DOHH2 (cell line): ENCODE data around the gene MACF1.

Experiments used
- H3F3A ChIP-seq: fragments of 200-600 bp; sonication (generic), shearing (Covaris generic); 2 replicates; pipeline ENCODE4 v1.6.0; 2016; ENCODE audit warnings: antibody characterized with exemption, mild to moderate bottlenecking; ENCODE audit not compliant: control insufficient read depth, insufficient read depth
- H3K27ac ChIP-seq: fragments of 200-600 bp; sonication (generic); 2 replicates; pipeline ENCODE4 v1.5.1; 2014; ENCODE audit warnings: low read depth, mild to moderate bottlenecking, low read length, moderate library complexity
- H3K27me3 ChIP-seq: fragments of 200-600 bp; sonication (generic); 2 replicates; pipeline ENCODE4 v1.6.1; 2014; ENCODE audit warnings: mild to moderate bottlenecking, low read length, mixed read lengths; ENCODE audit not compliant: control insufficient read depth
- H3K36me3 ChIP-seq: fragments of 200-600 bp; sonication (generic); 2 replicates; pipeline ENCODE4 v1.6.1; 2014; ENCODE audit warnings: mild to moderate bottlenecking, low read length, moderate library complexity, mixed read lengths; ENCODE audit not compliant: control insufficient read depth
- H3K4me1 ChIP-seq: fragments of 200-600 bp; sonication (generic); 2 replicates; pipeline ENCODE4 v1.6.1; 2014; ENCODE audit warnings: mild to moderate bottlenecking, low read length, mixed read lengths; ENCODE audit not compliant: control insufficient read depth
- H3K4me2 ChIP-seq: fragments of 200-600 bp; sonication (generic); 2 replicates; pipeline ENCODE4 v1.6.0; 2014; ENCODE audit warnings: mild to moderate bottlenecking, low read length, moderate library complexity
- H3K4me3 ChIP-seq: fragments of 200-600 bp; sonication (generic); 2 replicates; pipeline ENCODE4 v1.5.1; 2014; ENCODE audit warnings: mild to moderate bottlenecking, low read length, mixed read lengths
- H3K79me2 ChIP-seq: fragments of 200-600 bp; sonication (generic); 2 replicates; pipeline ENCODE4 v1.6.1; 2014; ENCODE audit warnings: mild to moderate bottlenecking, low read length, mixed read lengths; ENCODE audit not compliant: control insufficient read depth
- H3K9me2 ChIP-seq: fragments of 200-600 bp; sonication (generic); replicated peaks from 2 replicates; pipeline ENCODE4 v1.6.1; 2014; ENCODE audit warnings: mild to moderate bottlenecking, low read length, mixed read lengths; ENCODE audit not compliant: control insufficient read depth
- H3K9me3 ChIP-seq: fragments of 200-600 bp; sonication (generic); 2 replicates; pipeline ENCODE4 v1.6.1; 2014; ENCODE audit warnings: antibody characterized with exemption, low read length, mixed read lengths; ENCODE audit not compliant: control insufficient read depth, insufficient read depth
- H4K20me1 ChIP-seq: fragments of 200-600 bp; sonication (generic); 2 replicates; pipeline ENCODE4 v1.6.0; 2014; ENCODE audit warnings: low read depth, mild to moderate bottlenecking, antibody characterized with exemption, low read length, moderate library complexity; ENCODE audit not compliant: control insufficient read depth, insufficient read depth
- CTCF ChIP-seq: fragments of 200-600 bp; sonication (generic); IDR thresholded peaks from one replicate; pipeline ENCODE4 v1.5.1; 2014; ENCODE audit warnings: antibody characterized with exemption, mild to moderate bottlenecking, low read depth, low read length; ENCODE audit not compliant: poor library complexity, severe bottlenecking
- EZH2phosphoT487 ChIP-seq: fragments of 200-600 bp; sonication (generic); IDR thresholded peaks from 2 replicates; pipeline ENCODE4 v1.6.1; 2017; ENCODE audit warnings: borderline replicate concordance, mild to moderate bottlenecking, antibody characterized with exemption, low read length, moderate library complexity, mixed read lengths

Gene MACF1

GRCh38 chr1:39287541-39287940 is 83.0 kb downstream of the MACF1 start:
- H3K4me2 ChIP-seq, result no peak overlapping the region
- no peaks in the 10 kb centered on the region for H3K79me2 ChIP-seq
- no peaks in the 10 kb centered on the region for H3K9me2 ChIP-seq
- no peak for TF ChIP-seq CTCF
- no peak for TF ChIP-seq EZH2phosphoT487
- peaks cover 6% of the 10 kb centered on the region; the same call in 1 of the 2 replicates for H3K4me1 ChIP-seq
- H3K36me3 ChIP-seq, result peaks cover 45% of the 10 kb centered on the region
- no peak overlapping the region for H3K4me3 ChIP-seq
- H3K9me3 ChIP-seq, result no peaks in the 10 kb centered on the region
- H3K27ac ChIP-seq, result no peak overlapping the region
- H3F3A ChIP-seq, result no peaks in the 10 kb centered on the region
- H4K20me1 ChIP-seq, result peaks cover 2% of the 10 kb centered on the region; the same call in 1 of the 2 replicates
- H3K27me3 ChIP-seq, result no peaks in the 10 kb centered on the region

- peaks cover 6% of the 10 kb centered on the region; the same call in 1 of the 2 replicates for H3K4me1 ChIP-seq
- H3K79me2 ChIP-seq, result no peaks in the 10 kb centered on the region
- no peak overlapping the region for H3K4me2 ChIP-seq
- no peak overlapping the region for H3K4me3 ChIP-seq
- no peak overlapping the region for H3K27ac ChIP-seq
- H3K9me2 ChIP-seq, result no peaks in the 10 kb centered on the region
- TF ChIP-seq EZH2phosphoT487 (no peak), CTCF (no peak)
- H3K9me3 ChIP-seq, result no peaks in the 10 kb centered on the region
- H3K27me3 ChIP-seq, result no peaks in the 10 kb centered on the region
- H3F3A ChIP-seq, result no peaks in the 10 kb centered on the region
- H3K36me3 ChIP-seq, result peaks cover 50% of the 10 kb centered on the region
- peaks cover 2% of the 10 kb centered on the region; the same call in 1 of the 2 replicates for H4K20me1 ChIP-seq
These were observed 84.4 kb downstream of the MACF1 start for GRCh38 chr1:39288735-39289465.

GRCh38 chr1:39292401-39292800 is 87.9 kb downstream of the MACF1 start:
- Histone ChIP-seq H3K9me2 (no peaks in the 10 kb centered on the region), H3K9me3 (no peaks in the 10 kb centered on the region), H3K4me2 (no peak overlapping the region), H3K27me3 (no peaks in the 10 kb centered on the region), H4K20me1 (no peaks in the 10 kb centered on the region), H3K4me1 (no peaks in the 10 kb centered on the region), H3F3A (no peaks in the 10 kb centered on the region), H3K27ac (no peak overlapping the region), H3K79me2 (no peaks in the 10 kb centered on the region), H3K4me3 (no peak overlapping the region), H3K36me3 (peaks cover 42% of the 10 kb centered on the region)
- TF ChIP-seq CTCF (no peak), EZH2phosphoT487 (no peak)
